Peyer's patch (tissue), 4 donors: Measurements from ENCODE around the gene CCDC69.

Source experiments
- POLR2A ChIP-seq, 2 donors: fragments of 450-650 bp; IDR thresholded peaks; one replicate each; pipeline ENCODE4 v1.5.1; 2017; ENCODE audit warnings: antibody characterized with exemption in 2 of 2, mild to moderate bottlenecking in 2 of 2, moderate library complexity in 2 of 2
- TF ChIP-seq, protein P1 (sequence below), 6 experiments: fragments of 450-650 bp in 4 of 6; fragments of 200-600 bp in 2 of 6; sonication (generic) in 1 of 6; IDR thresholded peaks; one replicate each; pipeline ENCODE4 v1.5.1; 2017 to 2019; ENCODE audit warnings: antibody characterized with exemption in 6 of 6, mild to moderate bottlenecking in 3 of 6, moderate library complexity in 1 of 6

DNA sequence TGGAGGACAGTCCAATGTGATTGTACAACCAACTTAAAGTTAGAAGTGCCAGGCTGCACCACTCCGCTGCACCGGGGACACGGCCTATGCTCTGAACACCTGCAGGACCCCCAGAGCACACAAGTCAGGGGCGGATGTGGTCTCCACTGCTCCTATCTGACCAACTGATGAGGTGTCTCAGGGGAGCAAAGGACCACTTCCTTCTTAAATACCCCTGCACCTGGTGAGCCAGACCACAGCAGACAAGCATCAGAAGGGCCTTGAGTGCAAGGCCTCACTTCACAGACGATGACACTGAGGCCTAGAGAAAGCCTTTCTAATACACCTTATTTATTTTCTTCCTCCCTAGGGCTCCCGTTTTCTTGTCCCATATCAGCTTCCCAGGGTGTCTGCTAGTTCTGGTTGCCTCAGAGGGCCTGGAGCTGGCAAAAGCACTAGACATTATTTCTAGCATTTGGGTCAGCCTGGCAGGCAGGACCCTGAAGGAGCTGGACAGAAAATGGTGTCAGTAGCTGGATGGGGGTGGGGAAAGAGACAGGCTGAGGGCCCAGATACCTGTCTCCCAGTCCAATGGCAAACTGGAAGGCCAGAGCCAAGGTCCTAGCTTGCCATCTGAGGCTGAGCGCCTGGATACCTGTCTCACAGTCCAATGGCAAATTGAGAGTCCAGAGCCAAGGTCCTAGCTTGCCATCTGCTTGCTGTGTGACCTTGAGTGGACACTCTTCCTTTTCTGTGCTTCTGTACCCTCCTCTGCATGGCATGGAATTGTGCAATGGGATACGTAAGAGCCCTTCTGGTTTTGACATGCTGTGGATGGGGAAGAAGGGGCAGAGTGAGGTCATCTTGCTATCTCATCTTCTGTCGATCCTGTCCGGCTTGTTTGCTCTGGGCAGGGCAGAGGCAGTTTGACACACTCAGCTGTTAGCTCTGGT, 9.0 kb downstream of the CCDC69 start:
- TF ChIP-seq POLR2A (IDR thresholded peaks at IDR 0.05), result no peak
- TF ChIP-seq, protein P1, sequence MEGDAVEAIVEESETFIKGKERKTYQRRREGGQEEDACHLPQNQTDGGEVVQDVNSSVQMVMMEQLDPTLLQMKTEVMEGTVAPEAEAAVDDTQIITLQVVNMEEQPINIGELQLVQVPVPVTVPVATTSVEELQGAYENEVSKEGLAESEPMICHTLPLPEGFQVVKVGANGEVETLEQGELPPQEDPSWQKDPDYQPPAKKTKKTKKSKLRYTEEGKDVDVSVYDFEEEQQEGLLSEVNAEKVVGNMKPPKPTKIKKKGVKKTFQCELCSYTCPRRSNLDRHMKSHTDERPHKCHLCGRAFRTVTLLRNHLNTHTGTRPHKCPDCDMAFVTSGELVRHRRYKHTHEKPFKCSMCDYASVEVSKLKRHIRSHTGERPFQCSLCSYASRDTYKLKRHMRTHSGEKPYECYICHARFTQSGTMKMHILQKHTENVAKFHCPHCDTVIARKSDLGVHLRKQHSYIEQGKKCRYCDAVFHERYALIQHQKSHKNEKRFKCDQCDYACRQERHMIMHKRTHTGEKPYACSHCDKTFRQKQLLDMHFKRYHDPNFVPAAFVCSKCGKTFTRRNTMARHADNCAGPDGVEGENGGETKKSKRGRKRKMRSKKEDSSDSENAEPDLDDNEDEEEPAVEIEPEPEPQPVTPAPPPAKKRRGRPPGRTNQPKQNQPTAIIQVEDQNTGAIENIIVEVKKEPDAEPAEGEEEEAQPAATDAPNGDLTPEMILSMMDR (IDR thresholded peaks at IDR 0.05), result no peak
